Progenitor cell of endocrine pancreas (in vitro differentiated cells): Measurements from ENCODE around the gene ARHGEF11. TPM values are rescaled to one million over a fixed set of nuclear protein-coding genes. Genes with fewer than 3 reads are reported as not detected.

Source experiments
- DNase-seq: peaks from one replicate; pipeline ENCODE4 v3.0.0; 2021; ENCODE audit warnings: low spot score; ENCODE audit not compliant: unreplicated experiment
- H3K27ac Mint-ChIP-seq: 2 replicates; pipeline ENCODE4 v1.8.0; 2021; ENCODE audit warnings: mild to moderate bottlenecking, moderate library complexity, mixed read lengths
- H3K27me3 Mint-ChIP-seq: 2 replicates; pipeline ENCODE4 v1.8.0; 2021; ENCODE audit warnings: mixed read lengths
- H3K36me3 Mint-ChIP-seq: 2 replicates; pipeline ENCODE4 v1.8.0; 2022; ENCODE audit warnings: mixed read lengths; ENCODE audit not compliant: insufficient read depth
- H3K4me1 Mint-ChIP-seq: 2 replicates; pipeline ENCODE4 v1.8.0; 2021; ENCODE audit warnings: low read depth, mixed read lengths
- H3K4me3 Mint-ChIP-seq: 2 replicates; pipeline ENCODE4 v1.8.0; 2021; ENCODE audit warnings: low read depth, mild to moderate bottlenecking, moderate library complexity, mixed read lengths
- H3K9me3 Mint-ChIP-seq: 2 replicates; pipeline ENCODE4 v1.8.0; 2021; ENCODE audit warnings: low read depth, mixed read lengths
- total RNA-seq: library from RNA; stranded (reverse); gene quantifications from 2 replicates; pipeline ENCODE4 v1.2.1, GENCODE V29; 2021
- TF ChIP-seq, protein P1 (sequence below): fragments of 200-600 bp; sonication (generic); IDR thresholded peaks from one replicate; pipeline ENCODE4 v1.5.0; 2021; ENCODE audit warnings: antibody characterized with exemption, mild to moderate bottlenecking; ENCODE audit not compliant: unreplicated experiment

ARHGEF11 gene
- total RNA-seq, 1 donor from 2014 or later = 56.7 TPM

DNA sequence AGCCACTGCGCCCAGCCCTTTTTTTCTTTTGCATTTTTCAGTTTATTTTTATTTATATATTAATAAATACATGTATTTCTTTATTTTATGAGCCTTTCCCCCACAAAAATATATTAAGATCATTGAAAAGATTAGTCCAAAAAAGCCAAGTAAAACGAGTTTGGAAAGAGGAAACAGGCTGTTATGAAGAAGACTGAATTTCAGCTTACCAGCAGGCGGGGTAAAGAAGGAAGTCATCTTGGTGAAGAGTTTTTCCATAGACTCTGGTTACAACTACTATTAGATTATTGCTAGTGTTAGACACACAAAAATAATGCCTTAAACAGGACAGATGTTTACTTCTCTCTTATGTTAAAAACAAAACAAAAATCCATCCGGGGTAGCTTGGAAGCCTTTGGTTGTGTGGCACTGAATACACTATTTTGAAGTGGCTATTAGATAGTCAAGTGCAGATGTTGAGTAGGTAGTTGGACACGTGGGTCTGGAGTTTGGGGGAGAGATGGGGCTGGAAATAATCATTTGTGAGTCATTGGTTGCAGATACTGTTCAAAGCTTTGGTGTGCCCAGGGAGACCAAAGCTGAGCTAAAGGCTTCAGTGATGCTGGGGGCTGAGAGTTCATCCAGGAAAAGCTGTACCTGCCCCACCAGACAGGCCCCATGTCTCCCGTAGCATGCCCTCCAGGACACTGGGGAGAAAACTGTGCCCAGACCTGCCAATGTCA lies 133.8 kb downstream of the ARHGEF11 start:
- TF ChIP-seq, protein P1, sequence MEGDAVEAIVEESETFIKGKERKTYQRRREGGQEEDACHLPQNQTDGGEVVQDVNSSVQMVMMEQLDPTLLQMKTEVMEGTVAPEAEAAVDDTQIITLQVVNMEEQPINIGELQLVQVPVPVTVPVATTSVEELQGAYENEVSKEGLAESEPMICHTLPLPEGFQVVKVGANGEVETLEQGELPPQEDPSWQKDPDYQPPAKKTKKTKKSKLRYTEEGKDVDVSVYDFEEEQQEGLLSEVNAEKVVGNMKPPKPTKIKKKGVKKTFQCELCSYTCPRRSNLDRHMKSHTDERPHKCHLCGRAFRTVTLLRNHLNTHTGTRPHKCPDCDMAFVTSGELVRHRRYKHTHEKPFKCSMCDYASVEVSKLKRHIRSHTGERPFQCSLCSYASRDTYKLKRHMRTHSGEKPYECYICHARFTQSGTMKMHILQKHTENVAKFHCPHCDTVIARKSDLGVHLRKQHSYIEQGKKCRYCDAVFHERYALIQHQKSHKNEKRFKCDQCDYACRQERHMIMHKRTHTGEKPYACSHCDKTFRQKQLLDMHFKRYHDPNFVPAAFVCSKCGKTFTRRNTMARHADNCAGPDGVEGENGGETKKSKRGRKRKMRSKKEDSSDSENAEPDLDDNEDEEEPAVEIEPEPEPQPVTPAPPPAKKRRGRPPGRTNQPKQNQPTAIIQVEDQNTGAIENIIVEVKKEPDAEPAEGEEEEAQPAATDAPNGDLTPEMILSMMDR = no peak
- Mint-ChIP-seq H3K36me3 (no peaks in the 10 kb centered on the region), H3K4me1 (peaks cover 4% of the 10 kb centered on the region), H3K4me3 (no peak overlapping the region), H3K27me3 (peaks cover 62% of the 10 kb centered on the region), H3K9me3 (no peaks in the 10 kb centered on the region), H3K27ac (no peak overlapping the region)
- DNase-seq = no peak

- Mint-ChIP-seq H3K4me3 (no peak overlapping the region), H3K27ac (no peak overlapping the region), H3K36me3 (no peaks in the 10 kb centered on the region), H3K27me3 (peaks cover 58% of the 10 kb centered on the region), H3K9me3 (no peaks in the 10 kb centered on the region), H3K4me1 (peaks cover 4% of the 10 kb centered on the region)
- DNase-seq = peak; percentile 54
- TF ChIP-seq, protein P1 = peak; percentile 90
These were observed 135.2 kb downstream of the ARHGEF11 start for GRCh38 chr1:156910309-156910782.

- Mint-ChIP-seq H3K27ac (no peak overlapping the region), H3K4me3 (no peak overlapping the region), H3K4me1 (peaks cover 4% of the 10 kb centered on the region), H3K27me3 (peaks cover 52% of the 10 kb centered on the region), H3K36me3 (no peaks in the 10 kb centered on the region), H3K9me3 (no peaks in the 10 kb centered on the region)
- TF ChIP-seq, protein P1 = no peak
- DNase-seq = no peak
These were observed 135.9 kb downstream of the ARHGEF11 start for GRCh38 chr1:156909671-156910070.

DNA sequence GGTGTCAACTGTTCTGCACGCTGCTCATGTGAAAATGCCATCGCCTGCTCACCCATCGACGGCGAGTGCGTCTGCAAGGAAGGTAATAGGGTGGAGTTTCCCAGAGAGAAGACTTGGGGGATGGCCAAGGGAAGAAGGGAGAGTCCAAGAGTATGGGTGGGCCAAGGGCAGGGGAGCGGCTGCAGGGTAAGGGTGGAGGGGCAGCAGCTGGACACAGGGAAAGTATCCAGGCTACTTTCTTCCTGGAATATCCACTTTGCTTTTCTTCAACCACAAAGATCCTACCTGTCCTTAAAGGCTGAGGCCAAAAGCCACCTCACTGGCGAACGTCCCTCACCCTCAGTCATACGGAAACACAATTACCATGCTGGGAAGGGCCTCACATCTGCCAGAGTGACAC lies 136.6 kb downstream of the ARHGEF11 start:
- Mint-ChIP-seq H3K4me3 (no peak overlapping the region), H3K27ac (no peak overlapping the region), H3K4me1 (peaks cover 4% of the 10 kb centered on the region), H3K36me3 (no peaks in the 10 kb centered on the region), H3K9me3 (no peaks in the 10 kb centered on the region), H3K27me3 (peaks cover 48% of the 10 kb centered on the region)
- DNase-seq = no peak
- TF ChIP-seq, protein P1 = no peak

DNA sequence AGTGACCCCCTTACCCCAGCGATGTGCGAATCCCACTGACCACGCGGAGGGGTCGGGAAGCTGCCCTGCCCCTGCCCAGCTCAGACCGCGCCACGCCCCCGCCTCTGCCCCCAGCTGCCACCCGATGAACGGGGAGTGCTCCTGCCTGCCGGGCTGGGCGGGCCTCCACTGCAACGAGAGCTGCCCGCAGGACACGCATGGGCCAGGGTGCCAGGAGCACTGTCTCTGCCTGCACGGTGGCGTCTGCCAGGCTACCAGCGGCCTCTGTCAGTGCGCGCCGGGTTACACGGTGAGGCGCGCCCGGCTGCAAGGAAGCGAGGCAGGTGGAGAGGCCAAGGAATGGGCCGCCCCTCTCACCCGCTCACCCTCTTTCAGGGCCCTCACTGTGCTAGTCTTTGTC lies 137.0 kb downstream of the ARHGEF11 start:
- Mint-ChIP-seq H3K27ac (no peak overlapping the region), H3K4me3 (no peak overlapping the region), H3K4me1 (peaks cover 4% of the 10 kb centered on the region), H3K9me3 (no peaks in the 10 kb centered on the region), H3K27me3 (peaks cover 49% of the 10 kb centered on the region), H3K36me3 (no peaks in the 10 kb centered on the region)
- TF ChIP-seq, protein P1 = no peak
- no peak for DNase-seq
